Karpas-422 (cell line): ENCODE results near the gene FBXO24. TPM values are rescaled to one million over a fixed set of nuclear protein-coding genes. Genes with fewer than 3 reads are reported as not detected.
"Not testable (repeated sequence)": the region's sequence is repeated elsewhere in the genome, so short reads cannot be mapped to it uniquely, and the experiment has no call there.

Experiments
- DNase-seq: peaks from one replicate; pipeline ENCODE4 v3.0.0-alpha.2; 2015
- H2AFZ ChIP-seq: fragments of 200-600 bp; sonication (generic); 2 replicates; pipeline ENCODE4 v1.6.1; 2014; ENCODE audit warnings: antibody characterized with exemption, low read length, mixed read lengths
- H3K27ac ChIP-seq: fragments of 200-600 bp; sonication (generic); 2 replicates; pipeline ENCODE4 v1.5.1; 2014; ENCODE audit warnings: mild to moderate bottlenecking, low read length, moderate library complexity
- H3K27me3 ChIP-seq: fragments of 200-600 bp; sonication (generic); 2 replicates; pipeline ENCODE4 v1.6.1; 2014; ENCODE audit warnings: low read length, mixed read lengths
- H3K36me3 ChIP-seq: fragments of 200-600 bp; sonication (generic); 2 replicates; pipeline ENCODE4 v1.6.1; 2014; ENCODE audit warnings: low read length, mixed read lengths; ENCODE audit not compliant: insufficient read depth
- H3K4me1 ChIP-seq: fragments of 200-600 bp; sonication (generic); 2 replicates; pipeline ENCODE4 v1.6.1; 2014; ENCODE audit warnings: mild to moderate bottlenecking, low read length, mixed read lengths
- H3K4me2 ChIP-seq: fragments of 200-600 bp; sonication (generic); 2 replicates; pipeline ENCODE4 v1.6.1; 2014; ENCODE audit warnings: low read length, low read depth, mild to moderate bottlenecking; ENCODE audit not compliant: poor library complexity, severe bottlenecking
- H3K4me3 ChIP-seq: fragments of 200-600 bp; sonication (generic); 2 replicates; pipeline ENCODE4 v1.5.1; 2014; ENCODE audit warnings: mild to moderate bottlenecking, antibody characterized with exemption, low read length, mixed read lengths
- H3K79me2 ChIP-seq: fragments of 200-600 bp; sonication (generic); 2 replicates; pipeline ENCODE4 v1.6.1; 2014; ENCODE audit warnings: mild to moderate bottlenecking, low read length, mixed read lengths
- H3K9ac ChIP-seq: fragments of 200-600 bp; sonication (generic); 2 replicates; pipeline ENCODE4 v1.6.0; 2014; ENCODE audit warnings: low read length
- H3K9me2 ChIP-seq: fragments of 200-600 bp; sonication (generic), shearing (Covaris generic); replicated peaks from 2 replicates; pipeline ENCODE4 v1.6.0; 2014; ENCODE audit warnings: mild to moderate bottlenecking, low read length, moderate library complexity; ENCODE audit not compliant: insufficient read depth
- H3K9me3 ChIP-seq: fragments of 300-700, 200-600 bp; sonication (generic); 2 replicates; pipeline ENCODE4 v1.6.1; 2014; ENCODE audit warnings: low read length, mixed read lengths
- H4K20me1 ChIP-seq: fragments of 200-600 bp; sonication (generic); 2 replicates; pipeline ENCODE4 v1.6.1; 2014; ENCODE audit warnings: mild to moderate bottlenecking, antibody characterized with exemption, low read length, low read depth; ENCODE audit not compliant: insufficient read depth
- total RNA-seq: library from RNA; depleted of rRNA; stranded (reverse); fragments of >200 nt; shearing (Covaris generic); gene quantifications from 2 replicates; pipeline ENCODE4 v1.2.3, GENCODE V29; 2014; ENCODE audit warnings: low replicate concordance; rRNA removed

FBXO24 gene, protein sequence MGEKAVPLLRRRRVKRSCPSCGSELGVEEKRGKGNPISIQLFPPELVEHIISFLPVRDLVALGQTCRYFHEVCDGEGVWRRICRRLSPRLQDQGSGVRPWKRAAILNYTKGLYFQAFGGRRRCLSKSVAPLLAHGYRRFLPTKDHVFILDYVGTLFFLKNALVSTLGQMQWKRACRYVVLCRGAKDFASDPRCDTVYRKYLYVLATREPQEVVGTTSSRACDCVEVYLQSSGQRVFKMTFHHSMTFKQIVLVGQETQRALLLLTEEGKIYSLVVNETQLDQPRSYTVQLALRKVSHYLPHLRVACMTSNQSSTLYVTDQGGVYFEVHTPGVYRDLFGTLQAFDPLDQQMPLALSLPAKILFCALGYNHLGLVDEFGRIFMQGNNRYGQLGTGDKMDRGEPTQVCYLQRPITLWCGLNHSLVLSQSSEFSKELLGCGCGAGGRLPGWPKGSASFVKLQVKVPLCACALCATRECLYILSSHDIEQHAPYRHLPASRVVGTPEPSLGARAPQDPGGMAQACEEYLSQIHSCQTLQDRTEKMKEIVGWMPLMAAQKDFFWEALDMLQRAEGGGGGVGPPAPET
- total RNA-seq = 1.0 TPM in 1 of 2 replicates, not detected in the other

DNA sequence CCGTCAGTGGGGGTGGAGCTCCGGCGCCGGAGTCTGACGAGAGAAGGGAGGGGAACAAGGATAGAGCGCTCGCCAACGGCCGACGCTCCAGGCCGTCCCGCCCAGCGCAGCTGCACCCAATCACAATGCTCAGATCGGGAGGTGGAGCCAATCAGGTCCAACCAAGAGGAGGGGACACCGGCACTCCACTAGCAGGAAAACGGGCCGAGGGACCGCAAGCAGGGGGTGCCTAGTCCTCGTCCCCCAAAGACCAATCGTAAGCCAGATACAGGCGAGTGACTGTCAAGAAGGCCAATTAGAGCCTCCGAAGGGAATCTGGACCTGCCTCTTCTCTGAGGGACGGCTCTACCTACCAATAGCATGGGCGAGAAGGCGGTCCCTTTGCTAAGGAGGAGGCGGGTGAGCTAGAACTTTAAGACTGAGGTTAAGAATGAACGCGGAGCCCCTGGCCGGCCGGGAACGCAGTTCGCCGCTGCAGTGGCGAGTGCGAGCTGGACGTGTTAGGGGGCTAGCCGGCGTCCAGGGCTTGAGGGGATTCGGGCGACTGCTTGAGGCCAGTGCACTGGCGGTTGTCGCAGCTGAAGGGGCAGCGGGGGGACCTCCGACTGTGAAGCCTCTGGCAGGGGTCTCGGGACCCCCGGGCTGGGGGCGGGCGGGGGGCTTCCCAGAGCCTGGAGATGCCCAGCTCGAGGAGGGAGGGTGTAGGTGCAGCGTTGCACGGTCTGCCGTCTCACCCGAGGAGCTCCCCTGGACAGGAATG, at the start of gene FBXO24:
Gene FBXO24 (plus strand): TSS at position 63 of the 760 bp plus-strand sequence. CDS start 298 bp downstream, at position 361.
- peak within 1 kb of the TSS; percentile 97 for H3K4me2 ChIP-seq
- H4K20me1 ChIP-seq = no peaks in the 10 kb centered on the region; the same call in 1 of the 2 replicates
- peak; percentile 100 for DNase-seq
- H3K9me3 ChIP-seq = no peaks in the 10 kb centered on the region
- H3K36me3 ChIP-seq = no peaks in the 10 kb centered on the region
- no peaks in the 10 kb centered on the region for H3K27me3 ChIP-seq
- H3K27ac ChIP-seq = peak within 1 kb of the TSS; percentile 89
- H3K9me2 ChIP-seq = no peaks in the 10 kb centered on the region
- H3K79me2 ChIP-seq = peaks cover 21% of the 10 kb centered on the region
- peak within 1 kb of the TSS; percentile 95 for H3K4me3 ChIP-seq
- H3K4me1 ChIP-seq = peaks cover 32% of the 10 kb centered on the region
- H3K9ac ChIP-seq = peak within 1 kb of the TSS; percentile 97
- H2AFZ ChIP-seq = peak within 1 kb of the TSS; percentile 84

DNA sequence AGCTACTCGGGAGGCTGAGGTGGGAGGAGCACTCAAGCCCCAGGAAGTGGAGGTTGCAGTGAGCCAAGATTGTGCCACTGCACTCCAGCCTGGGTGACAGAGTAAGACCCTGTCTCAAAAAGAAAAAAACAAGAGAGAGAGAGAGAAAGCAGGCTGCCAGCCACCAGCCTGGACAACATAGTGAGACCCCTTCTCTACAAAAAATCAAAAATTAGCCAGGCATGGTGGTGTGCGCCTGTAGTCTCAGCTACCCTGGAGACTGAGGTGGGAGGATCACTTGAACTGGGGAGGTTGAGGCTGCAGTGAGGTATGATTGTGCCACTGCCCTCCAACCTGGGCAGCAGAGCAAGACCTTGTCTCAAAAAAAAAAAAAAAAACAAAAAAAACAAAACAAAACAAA, 49.4 kb upstream of the FBXO24 start:
- H3K4me1 ChIP-seq = peaks cover 20% of the 10 kb centered on the region
- not testable (repeated sequence) for H3K4me3 ChIP-seq, H3K27ac ChIP-seq, H2AFZ ChIP-seq, H3K9me2 ChIP-seq, H3K9ac ChIP-seq, H3K4me2 ChIP-seq, H3K9me3 ChIP-seq, H3K36me3 ChIP-seq, H3K27me3 ChIP-seq, DNase-seq, H4K20me1 ChIP-seq, H3K79me2 ChIP-seq

DNA sequence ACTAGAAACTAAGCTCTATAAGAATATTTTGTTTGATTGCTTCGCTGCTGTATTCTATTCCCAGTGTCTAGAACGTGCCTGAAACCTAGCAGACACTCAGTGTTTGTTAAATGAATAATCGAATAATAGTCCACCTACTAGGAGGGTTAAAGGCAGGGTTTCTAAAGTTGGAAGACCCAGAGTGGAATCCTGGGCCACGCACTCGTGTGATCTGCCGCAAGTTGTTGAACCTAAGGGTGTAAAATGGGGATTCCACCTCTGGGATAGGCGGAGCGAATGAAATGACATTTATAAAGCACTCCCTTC, 47.8 kb upstream of the FBXO24 start:
- Histone ChIP-seq H3K4me1 (peaks cover 18% of the 10 kb centered on the region), H2AFZ (peak overlapping the region; percentile 96), H3K9me3 (no peaks in the 10 kb centered on the region), H4K20me1 (peaks cover 3% of the 10 kb centered on the region; the same call in 1 of the 2 replicates), H3K36me3 (no peaks in the 10 kb centered on the region), H3K4me3 (peak overlapping the region; percentile 64), H3K27me3 (no peaks in the 10 kb centered on the region), H3K79me2 (no peaks in the 10 kb centered on the region), H3K4me2 (peak overlapping the region; percentile 75), H3K27ac (no peak overlapping the region), H3K9ac (peak overlapping the region; percentile 53), H3K9me2 (no peaks in the 10 kb centered on the region)
- no peak for DNase-seq

DNA sequence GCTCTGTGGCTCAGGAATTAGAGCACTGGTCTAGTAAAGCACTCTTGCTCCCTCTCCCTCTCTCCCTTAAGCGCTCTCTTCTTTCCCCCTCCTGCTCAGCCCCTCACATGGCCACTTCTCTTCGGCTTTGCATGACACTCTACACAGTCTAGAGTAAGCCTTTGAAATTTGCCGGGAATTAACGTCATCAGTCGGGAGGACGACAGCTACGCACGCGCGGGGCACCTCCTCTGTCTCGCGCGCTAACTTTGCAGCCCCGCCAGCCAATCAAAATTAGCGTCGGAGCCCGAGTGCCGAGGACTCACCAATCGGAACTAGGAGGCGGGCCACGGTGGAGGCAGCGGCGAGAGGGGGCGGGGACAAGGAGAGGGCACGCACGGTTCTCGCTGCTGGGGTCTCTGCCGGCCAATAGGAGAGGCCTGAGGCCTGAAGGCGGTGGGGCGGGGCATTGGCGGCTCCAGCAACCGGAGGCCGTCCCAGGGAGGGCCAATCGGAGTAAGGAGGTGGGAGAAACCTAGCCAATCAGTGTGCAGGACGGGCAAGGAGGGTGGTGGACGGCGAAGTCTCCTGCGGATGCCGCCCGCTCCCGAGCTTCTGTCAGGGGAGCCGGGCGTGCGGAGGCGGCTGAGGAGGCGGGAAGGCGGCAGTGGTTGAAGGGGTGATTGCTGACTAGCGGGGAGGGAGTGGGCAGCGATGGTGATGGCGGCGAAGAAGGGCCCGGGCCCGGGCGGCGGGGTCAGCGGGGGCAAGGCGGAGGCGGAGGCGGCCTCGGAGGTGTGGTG, 47.3 kb upstream of the FBXO24 start, which contains the start of gene AGFG2:
Gene AGFG2 (plus strand): TSS at position 550 of the 782 bp plus-strand sequence. CDS start 144 bp downstream, at position 694.
- Histone ChIP-seq H3K4me3 (peak within 1 kb of the TSS; percentile 69), H3K79me2 (no peaks in the 10 kb centered on the region), H3K4me1 (peaks cover 18% of the 10 kb centered on the region), H3K9me3 (no peaks in the 10 kb centered on the region), H4K20me1 (peaks cover 3% of the 10 kb centered on the region; the same call in 1 of the 2 replicates), H3K4me2 (peak within 1 kb of the TSS; percentile 75), H3K36me3 (no peaks in the 10 kb centered on the region), H3K27ac (no peak within 1 kb of the TSS), H3K9ac (peak within 1 kb of the TSS; percentile 73), H3K9me2 (no peaks in the 10 kb centered on the region), H3K27me3 (no peaks in the 10 kb centered on the region), H2AFZ (peak within 1 kb of the TSS; percentile 96)
- peak; percentile 100 for DNase-seq

DNA sequence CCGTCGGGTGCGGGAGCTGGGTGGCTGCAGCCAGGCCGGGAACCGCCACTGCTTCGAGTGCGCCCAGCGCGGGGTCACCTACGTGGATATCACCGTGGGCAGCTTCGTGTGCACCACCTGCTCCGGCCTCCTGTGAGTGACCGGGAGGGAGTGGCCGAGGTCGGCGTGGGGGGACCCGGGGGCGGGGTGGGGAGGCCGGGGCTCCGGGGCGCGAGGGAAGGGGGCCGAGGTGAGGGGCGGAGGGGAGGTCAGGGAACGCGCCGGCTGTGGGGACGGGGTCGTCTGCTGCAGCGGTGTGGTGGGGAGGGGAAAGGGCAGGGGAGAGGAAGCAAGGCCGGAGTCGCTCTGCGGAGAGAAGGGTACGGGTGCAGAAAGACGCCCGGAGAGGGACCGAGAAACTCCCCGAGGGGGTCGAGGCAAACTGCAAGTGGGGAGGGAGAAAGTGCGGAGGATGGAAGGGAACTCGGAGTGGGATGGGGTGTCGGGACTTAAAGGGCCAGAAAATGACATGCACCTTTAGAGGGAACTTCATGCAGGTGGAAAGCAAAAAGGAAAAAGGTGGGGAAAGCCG, 46.6 kb upstream of the FBXO24 start:
- no peaks in the 10 kb centered on the region for H3K79me2 ChIP-seq
- peaks cover 3% of the 10 kb centered on the region; the same call in 1 of the 2 replicates for H4K20me1 ChIP-seq
- DNase-seq = peak; percentile 50
- H3K4me2 ChIP-seq = peak overlapping the region; percentile 73
- no peaks in the 10 kb centered on the region for H3K9me3 ChIP-seq
- peaks cover 18% of the 10 kb centered on the region for H3K4me1 ChIP-seq
- no peak overlapping the region; the same call in 1 of the 2 replicates for H2AFZ ChIP-seq
- peak overlapping the region; percentile 73 for H3K9ac ChIP-seq
- no peaks in the 10 kb centered on the region for H3K36me3 ChIP-seq
- no peaks in the 10 kb centered on the region for H3K9me2 ChIP-seq
- peak overlapping the region; percentile 69 for H3K4me3 ChIP-seq
- H3K27me3 ChIP-seq = no peaks in the 10 kb centered on the region
- H3K27ac ChIP-seq = no peak overlapping the region

DNA sequence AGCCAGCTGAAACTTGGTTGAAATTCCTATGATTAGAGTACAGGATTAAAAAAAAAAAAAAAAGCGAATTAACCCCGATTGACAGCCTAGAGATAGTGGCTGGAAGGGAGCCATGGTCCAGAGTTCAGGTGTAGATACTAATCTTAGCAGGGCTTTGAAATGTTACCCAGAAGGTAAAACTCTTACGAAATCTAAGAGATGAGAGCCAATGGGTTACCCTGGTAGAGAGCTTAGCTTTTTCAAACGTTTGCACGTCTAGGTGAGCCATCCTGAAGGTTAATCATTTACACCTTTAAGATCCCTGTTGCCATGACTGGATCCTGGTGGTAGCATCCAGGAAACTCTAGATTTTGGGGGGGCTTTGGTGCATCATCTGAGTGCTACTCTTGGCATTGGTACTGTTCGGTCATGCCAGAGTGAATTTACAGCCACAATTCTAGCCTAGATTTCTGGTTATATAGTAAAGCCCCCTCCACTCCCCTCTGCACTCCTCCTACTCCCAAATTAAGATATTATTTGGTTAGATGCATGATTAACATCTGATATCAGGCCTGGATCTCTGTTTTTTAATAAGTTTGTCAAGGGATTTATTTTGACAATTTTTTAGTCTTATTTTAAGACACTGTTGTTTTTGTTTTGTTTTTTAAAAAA, 45.9 kb upstream of the FBXO24 start:
- Histone ChIP-seq H2AFZ (no peak overlapping the region), H3K9ac (peak overlapping the region; percentile 73), H3K27me3 (no peaks in the 10 kb centered on the region), H3K9me2 (no peaks in the 10 kb centered on the region), H3K36me3 (no peaks in the 10 kb centered on the region), H3K4me3 (peak overlapping the region; percentile 69), H3K4me2 (peak overlapping the region; percentile 73), H3K27ac (no peak overlapping the region), H3K9me3 (no peaks in the 10 kb centered on the region), H3K4me1 (peaks cover 18% of the 10 kb centered on the region), H4K20me1 (peaks cover 3% of the 10 kb centered on the region; the same call in 1 of the 2 replicates), H3K79me2 (no peaks in the 10 kb centered on the region)
- DNase-seq = no peak

DNA sequence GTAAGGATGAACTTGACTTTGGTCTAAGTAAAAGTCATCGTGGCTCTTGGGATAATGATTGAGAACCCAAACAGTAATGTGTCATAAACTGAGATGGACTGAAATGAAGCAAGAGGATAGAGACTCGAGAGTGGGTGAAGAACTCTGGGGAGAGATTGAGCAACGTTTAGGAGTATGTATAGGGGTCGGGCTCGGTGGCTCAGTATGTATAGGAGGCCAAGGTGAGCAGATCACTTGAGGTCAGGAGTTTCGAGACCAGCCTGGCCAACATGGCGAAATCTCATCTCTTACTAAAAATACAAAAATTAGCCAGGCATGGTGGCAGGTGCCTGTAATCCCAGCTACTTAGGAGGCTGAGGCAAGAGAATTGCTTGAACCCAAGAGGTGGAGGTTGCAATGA, 44.8 kb upstream of the FBXO24 start:
- not testable (repeated sequence) for H2AFZ ChIP-seq, H3K79me2 ChIP-seq, H3K36me3 ChIP-seq, H3K27ac ChIP-seq, H3K4me3 ChIP-seq, H3K9me2 ChIP-seq, H3K9me3 ChIP-seq, H3K4me2 ChIP-seq, DNase-seq, H4K20me1 ChIP-seq, H3K27me3 ChIP-seq, H3K9ac ChIP-seq
- peaks cover 18% of the 10 kb centered on the region for H3K4me1 ChIP-seq
